ENCODE results near the gene USP15.
"Not testable (repeated sequence)": the region's sequence is repeated elsewhere in the genome, so short reads cannot be mapped to it uniquely, and the experiment has no call there.

USP15 gene

DNA sequence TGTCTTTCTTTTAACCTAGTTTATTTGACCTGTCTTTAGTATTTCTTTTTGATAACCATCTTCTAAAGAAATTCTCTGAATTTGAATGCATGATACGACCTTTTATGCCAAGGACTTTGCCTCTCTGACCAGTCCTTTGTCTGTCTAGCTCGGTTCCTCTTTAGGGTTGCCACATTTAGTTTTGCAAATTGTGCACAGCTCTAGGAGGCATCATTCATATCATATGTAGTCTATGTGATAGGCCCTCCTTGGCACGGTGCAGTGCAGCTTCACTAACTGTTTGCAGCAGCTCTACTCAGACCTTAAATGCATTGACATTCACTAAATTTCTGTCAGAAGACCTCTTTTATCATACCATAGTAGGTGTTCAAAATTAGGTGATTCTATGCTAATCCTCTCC is 75.6 kb downstream of the USP15 start:
- no peak for TF ChIP-seq CTCF (IDR thresholded peaks at IDR 0.05; ENCODE audit: low read depth, low read length)
- no peak for DNase-seq (ENCODE audit: low read depth, low spot score)
- in situ Hi-C loops (cut with HindIII; ENCODE audit: low sequenced_read_pairs), result no loop called here
- H3K4me3 ChIP-seq (ENCODE audit: low read depth, low read length), result no peak overlapping the region

DNA sequence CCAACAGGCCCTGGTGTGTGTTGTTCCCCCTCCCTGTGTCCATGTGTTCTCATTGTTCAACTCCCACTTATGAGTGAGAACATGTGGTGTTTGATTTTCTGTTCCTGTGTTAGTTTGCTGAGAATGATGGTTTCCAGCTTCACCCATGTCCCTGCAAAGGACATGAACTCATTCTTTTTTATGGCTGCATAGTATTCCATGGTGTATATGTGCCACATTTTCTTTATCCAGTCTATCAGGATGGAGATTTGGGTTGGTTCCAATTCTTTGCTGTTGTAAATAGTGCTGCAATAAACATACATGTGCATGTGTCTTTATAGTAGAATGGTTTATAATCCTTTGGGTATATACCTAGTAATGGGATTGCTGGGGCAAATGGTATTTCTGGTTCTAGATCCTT is 77.4 kb downstream of the USP15 start:
- in situ Hi-C loops (cut with HindIII; ENCODE audit: low sequenced_read_pairs); DNase-seq (ENCODE audit: low read depth, low spot score); H3K4me3 ChIP-seq (ENCODE audit: low read depth, low read length): not testable (repeated sequence)

DNA sequence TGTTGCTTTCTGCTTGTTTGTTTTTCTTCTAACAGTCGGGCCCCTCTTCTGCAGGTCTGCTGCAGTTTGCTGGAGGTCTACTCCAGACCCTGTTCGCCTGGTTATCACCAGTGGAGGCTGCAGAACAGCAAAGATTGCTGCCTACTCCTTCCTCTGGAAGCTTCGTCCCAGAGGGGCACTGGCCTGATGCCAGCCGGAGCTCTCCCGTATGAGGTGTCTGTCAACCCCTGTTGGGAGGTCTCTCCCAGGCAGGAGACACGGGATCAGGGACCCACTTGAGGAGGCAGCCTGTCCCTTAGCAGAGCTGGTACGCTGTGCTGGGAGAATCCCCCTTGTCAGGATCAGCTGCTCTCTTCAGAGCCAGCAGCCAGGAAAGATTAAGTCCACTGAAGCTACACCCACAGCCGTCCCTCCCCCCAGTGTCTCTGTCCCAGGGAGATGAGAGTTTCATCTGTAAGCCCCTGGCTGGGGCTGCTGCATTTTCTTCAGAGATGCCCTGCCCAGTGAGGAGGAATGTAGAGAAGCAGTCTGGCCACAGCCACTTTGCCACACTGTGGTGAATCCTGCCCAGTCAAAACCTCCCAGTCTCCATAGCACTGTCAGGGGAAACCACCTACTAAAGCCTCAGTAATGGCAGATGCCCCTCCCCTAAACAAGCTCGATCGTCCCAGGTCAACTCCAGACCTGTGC is 82.6 kb downstream of the USP15 start:
- in situ Hi-C loops (cut with HindIII; ENCODE audit: low sequenced_read_pairs); DNase-seq (ENCODE audit: low read depth, low spot score); H3K4me3 ChIP-seq (ENCODE audit: low read depth, low read length): not testable (repeated sequence)

- H3K4me3 ChIP-seq (ENCODE audit: low read depth, low read length); DNase-seq (ENCODE audit: low read depth, low spot score); in situ Hi-C loops (cut with HindIII; ENCODE audit: low sequenced_read_pairs): not testable (repeated sequence)
Observed at GRCh38 chr12:62343304-62344120, 83.3 kb downstream of the USP15 start.

DNA sequence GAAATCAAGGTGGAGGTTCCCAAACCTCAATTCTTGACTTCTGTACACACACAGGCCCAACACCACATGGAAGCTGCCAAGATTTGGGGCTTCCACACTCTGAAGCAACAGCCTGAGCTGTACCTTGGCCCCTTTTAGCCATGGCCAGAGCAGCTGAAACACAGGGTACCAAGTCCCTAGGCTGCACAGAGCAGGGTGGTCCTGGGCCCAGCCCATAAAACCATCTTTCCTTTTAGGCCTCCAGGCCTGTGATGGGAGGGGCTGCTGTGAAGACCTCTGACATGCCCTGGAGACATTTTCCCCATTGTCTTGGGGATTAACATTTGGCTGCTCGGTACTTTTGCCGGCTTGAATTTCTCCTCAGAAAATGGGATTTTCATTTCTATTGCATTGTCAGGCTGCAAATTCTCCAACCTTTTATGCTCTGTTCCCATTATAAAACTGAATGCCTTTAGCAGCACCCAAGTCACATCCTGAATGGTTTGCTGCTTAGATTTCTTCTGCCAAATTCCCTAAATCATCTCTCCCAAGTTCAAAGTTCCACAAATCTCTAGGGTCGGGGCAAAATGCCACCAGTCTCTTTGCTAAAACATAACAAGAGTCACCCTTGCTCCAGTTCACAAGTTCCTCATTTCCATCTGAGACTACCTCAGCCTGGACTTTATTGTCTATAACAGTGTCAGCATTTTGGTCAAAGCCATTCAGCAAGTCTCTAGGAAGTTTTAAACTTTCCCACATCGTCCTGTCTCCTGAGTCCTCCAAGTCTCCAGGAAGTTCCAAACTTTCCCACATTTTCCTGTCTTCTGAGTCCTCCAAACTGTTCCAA is 84.7 kb downstream of the USP15 start:
- in situ Hi-C loops (cut with HindIII; ENCODE audit: low sequenced_read_pairs); H3K4me3 ChIP-seq (ENCODE audit: low read depth, low read length); DNase-seq (ENCODE audit: low read depth, low spot score): not testable (repeated sequence)

GRCh38 chr12:62345667-62346066 is 85.5 kb downstream of the USP15 start:
- DNase-seq (ENCODE audit: low read depth, low spot score), result no peak
- TF ChIP-seq CTCF (IDR thresholded peaks at IDR 0.05; ENCODE audit: low read depth, low read length), result no peak
- in situ Hi-C loops (cut with HindIII; ENCODE audit: low sequenced_read_pairs), result no loop called here
- no peak overlapping the region for H3K4me3 ChIP-seq (ENCODE audit: low read depth, low read length)

DNA sequence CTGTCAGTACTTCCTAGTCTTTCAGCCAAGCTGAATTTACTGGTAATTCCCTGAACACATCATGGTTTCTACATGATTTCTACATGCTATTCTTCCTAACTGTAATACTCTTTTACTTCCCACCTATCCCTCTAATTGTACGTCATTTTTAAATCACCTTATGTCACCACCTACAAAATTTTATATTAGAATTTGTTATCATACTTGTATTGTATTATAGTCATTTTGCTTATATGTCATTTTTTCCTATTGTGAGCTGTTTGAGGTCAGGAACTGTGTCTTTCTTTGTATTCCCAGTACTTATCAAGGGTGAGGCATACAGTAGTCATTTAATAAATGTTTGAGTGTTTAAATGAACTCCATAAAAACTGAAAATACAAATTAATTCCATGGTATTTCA is 86.6 kb downstream of the USP15 start:
- in situ Hi-C loops (cut with HindIII; ENCODE audit: low sequenced_read_pairs), result no loop called here
- DNase-seq (ENCODE audit: low read depth, low spot score), result no peak
- no peak overlapping the region for H3K4me3 ChIP-seq (ENCODE audit: low read depth, low read length)
- no peak for TF ChIP-seq CTCF (IDR thresholded peaks at IDR 0.05; ENCODE audit: low read depth, low read length)

DNA sequence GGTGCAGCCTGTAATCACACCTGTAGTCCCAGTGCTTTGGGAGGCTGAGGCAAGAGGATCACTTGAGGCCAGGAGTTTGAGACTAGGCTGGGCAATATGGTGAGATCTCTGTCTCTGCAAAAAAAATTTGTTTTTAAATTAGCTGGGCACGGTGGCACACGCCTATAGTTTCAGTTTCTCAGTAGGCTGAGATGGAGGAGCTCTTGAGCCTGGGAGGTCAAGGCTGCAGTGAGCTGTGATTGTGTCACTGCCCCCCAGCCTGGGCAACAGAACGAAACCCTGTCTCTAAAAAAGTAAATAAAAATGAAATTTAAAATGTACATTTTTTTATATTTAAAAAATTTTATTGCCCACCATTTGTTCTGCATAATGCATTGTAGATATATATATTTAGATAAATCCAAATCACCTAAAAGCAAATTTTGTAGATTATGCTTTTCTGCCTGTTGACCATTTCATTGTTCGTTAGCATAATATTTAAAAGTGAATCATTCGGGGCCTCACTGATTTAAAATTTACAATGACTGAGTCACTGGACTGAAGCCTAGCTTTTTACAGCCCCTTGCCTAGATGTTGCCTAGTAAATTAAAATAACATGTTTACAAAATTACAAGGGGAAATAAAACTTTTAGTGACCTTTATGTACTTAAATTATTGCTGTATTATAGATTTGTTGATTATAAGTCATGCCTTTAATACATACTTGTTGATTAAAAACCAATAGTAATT is 87.9 kb downstream of the USP15 start:
- peak; percentile 60 for DNase-seq (ENCODE audit: low read depth, low spot score)
- no peak for TF ChIP-seq CTCF (IDR thresholded peaks at IDR 0.05; ENCODE audit: low read depth, low read length)
- in situ Hi-C loops (cut with HindIII; ENCODE audit: low sequenced_read_pairs), result no loop called here
- H3K4me3 ChIP-seq (ENCODE audit: low read depth, low read length), result peak overlapping the region; percentile 2

Data from astrocyte of the spinal cord (primary cell).